Breast epithelium (tissue), 4 donors: ENCODE results near the gene HOXD3. TPM values are rescaled to one million over a fixed set of nuclear protein-coding genes. Genes with fewer than 3 reads are reported as not detected.

Experiments used
- DNase-seq, 2 donors: peaks; one replicate each; pipeline ENCODE4 v3.0.0-alpha.2; 2019; ENCODE audit warnings: low spot score in 2 of 2
- H3K27ac ChIP-seq, 2 donors: fragments of 200-600 bp; sonication (generic) in 1 of 2; one replicate each; pipeline ENCODE4 v1.5.1; 2016 to 2019; ENCODE audit warnings: mild to moderate bottlenecking in 1 of 2
- H3K27me3 ChIP-seq, 2 donors: fragments of 200-600 bp; sonication (generic) in 1 of 2; one replicate each; pipeline versions ENCODE4 v1.5.1 to v1.6.0; 2017 to 2019; ENCODE audit warnings: control low read depth in 1 of 2, mild to moderate bottlenecking in 1 of 2
- H3K36me3 ChIP-seq: fragments of 200-600 bp; one replicate; pipeline ENCODE4 v1.5.1; 2019
- H3K4me1 ChIP-seq, 2 donors: fragments of 200-600 bp; sonication (generic); one replicate each; pipeline ENCODE4 v1.5.1; 2016 to 2019; ENCODE audit warnings: control low read depth in 1 of 2
- H3K4me3 ChIP-seq, 3 donors: fragments of 200-600 bp; sonication (generic); 1 replicate in 2 of 3; 2 replicates in 1 of 3; pipeline ENCODE4 v1.5.1; 2016 to 2019; ENCODE audit warnings: mild to moderate bottlenecking in 3 of 3, moderate library complexity in 2 of 3
- H3K9me3 ChIP-seq, 2 donors: fragments of 200-600 bp; sonication (generic) in 1 of 2; one replicate each; pipeline ENCODE4 v1.5.1; 2016 to 2019; ENCODE audit warnings: control low read depth in 1 of 2
- CTCF ChIP-seq, 3 donors: fragments of 450-650 bp; IDR thresholded peaks; one replicate each; pipeline ENCODE4 v1.5.1; 2016 to 2017; ENCODE audit warnings: antibody characterized with exemption in 3 of 3, mild to moderate bottlenecking in 3 of 3, moderate library complexity in 3 of 3
- POLR2A ChIP-seq: fragments of 450-650 bp; IDR thresholded peaks from one replicate; pipeline ENCODE4 v1.6.1; 2016; ENCODE audit warnings: antibody characterized with exemption, mild to moderate bottlenecking, moderate library complexity
- POLR2AphosphoS5 ChIP-seq, 3 donors: sonication (generic); formaldehyde crosslinking; IDR thresholded peaks; one replicate each; pipeline ENCODE4 v1.6.1; 2017; ENCODE audit warnings: antibody characterized with exemption in 3 of 3
- intact Hi-C: fragments of 100-400 bp; cut with DNase I; formaldehyde crosslinking; loops from one replicate; pipeline ENCODE4 v1.15.1; 2023; ENCODE audit warnings: low total_unique reads
- total RNA-seq, 3 donors: library from RNA; depleted of rRNA; stranded (reverse); fragments of >200 nt; gene quantifications; one replicate each; pipeline ENCODE4 v1.1.0, GENCODE V29; 2016

The HOXD3 gene
- total RNA-seq, 3 donors from 2014 or later = 4.2 to 14.4 (median 4.8) TPM

GRCh38 chr2:176175709-176176607 is 18.9 kb downstream of the HOXD3 start:
- DNase-seq = no peak
- Histone ChIP-seq H3K36me3 (no peaks in the 10 kb centered on the region), H3K27ac (peak overlapping the region in 1 of 2 donors; percentile 19), H3K4me1 (no peaks in the 10 kb centered on the region), H3K27me3 (peaks cover 2 to 89% of the 10 kb centered on the region in 2 donors), H3K9me3 (no peaks in the 10 kb centered on the region), H3K4me3 (no peak overlapping the region)
- TF ChIP-seq POLR2A = no peak
- no peak for TF ChIP-seq POLR2AphosphoS5 (IDR thresholded peaks at IDR 0.05)
- TF ChIP-seq CTCF (IDR thresholded peaks at IDR 0.05) = no peak
- intact Hi-C loops = no loop called here

- Histone ChIP-seq H3K4me3 (peak overlapping the region; percentile 40 to 51 (median 42)), H3K36me3 (no peaks in the 10 kb centered on the region), H3K27me3 (peaks cover 2 to 73% of the 10 kb centered on the region in 2 donors), H3K27ac (peak overlapping the region in 1 of 2 donors; percentile 41), H3K4me1 (no peaks in the 10 kb centered on the region), H3K9me3 (no peaks in the 10 kb centered on the region)
- DNase-seq = no peak
- intact Hi-C loops = no loop called here
- TF ChIP-seq POLR2A (no peak), POLR2AphosphoS5 (IDR thresholded peaks at IDR 0.05) (no peak), CTCF (IDR thresholded peaks at IDR 0.05) (no peak)
Observed at GRCh38 chr2:176177580-176178037, 20.5 kb downstream of the HOXD3 start.

DNA sequence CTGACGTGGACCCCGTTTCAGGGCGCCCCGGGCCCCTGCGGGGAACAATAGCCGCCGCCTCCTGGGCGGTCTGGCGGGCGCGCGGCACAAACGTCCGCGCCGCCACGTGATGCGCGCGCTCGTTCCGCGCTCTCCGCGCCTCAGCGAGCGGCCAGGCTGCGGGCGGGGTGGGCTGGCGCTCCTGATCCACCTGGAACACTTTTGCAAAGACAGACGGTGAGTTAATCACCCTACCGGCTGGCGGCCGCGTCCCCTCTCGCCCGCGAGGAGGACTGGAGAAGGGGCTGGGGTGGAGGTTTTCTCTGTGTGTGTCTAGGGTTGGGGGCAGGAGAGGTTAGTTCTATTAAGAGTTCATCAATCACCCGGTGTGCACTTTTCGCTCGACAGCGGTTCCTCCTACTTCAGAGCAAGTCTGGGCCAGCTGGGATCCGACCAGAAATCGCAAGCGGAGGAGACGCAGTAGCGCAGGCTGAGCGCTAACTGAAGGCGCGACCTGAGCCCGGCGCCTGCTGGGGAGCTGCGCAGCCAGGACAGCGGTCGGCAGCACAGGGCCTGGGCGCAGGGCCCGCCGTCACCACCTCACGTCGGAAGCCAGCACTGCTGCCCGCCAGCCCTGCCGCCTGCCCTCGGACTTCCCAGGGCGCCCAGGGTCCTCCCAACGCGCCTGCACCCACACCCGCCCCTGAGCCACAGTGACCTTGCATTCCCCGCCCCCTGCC is 21.1 kb downstream of the HOXD3 start:
- H3K9me3 ChIP-seq = no peaks in the 10 kb centered on the region
- DNase-seq = no peak
- H3K27me3 ChIP-seq = peaks cover 2 to 67% of the 10 kb centered on the region in 2 donors
- H3K4me1 ChIP-seq = no peaks in the 10 kb centered on the region
- TF ChIP-seq POLR2A = no peak
- TF ChIP-seq POLR2AphosphoS5 (IDR thresholded peaks at IDR 0.05) = no peak
- no peak for TF ChIP-seq CTCF (IDR thresholded peaks at IDR 0.05)
- intact Hi-C loops = no loop called here
- H3K27ac ChIP-seq = peak overlapping the region in 1 of 2 donors; percentile 41
- peak overlapping the region; percentile 40 to 51 (median 42) for H3K4me3 ChIP-seq
- no peaks in the 10 kb centered on the region for H3K36me3 ChIP-seq

GRCh38 chr2:176178757-176179295 is 21.7 kb downstream of the HOXD3 start:
- H3K4me1 ChIP-seq = no peaks in the 10 kb centered on the region
- no peak for DNase-seq
- intact Hi-C loops = no loop called here
- no peaks in the 10 kb centered on the region for H3K9me3 ChIP-seq
- peak overlapping the region in 1 of 2 donors; percentile 41 for H3K27ac ChIP-seq
- peak overlapping the region; percentile 40 to 51 (median 42) for H3K4me3 ChIP-seq
- H3K27me3 ChIP-seq = peaks cover 2 to 60% of the 10 kb centered on the region in 2 donors
- no peaks in the 10 kb centered on the region for H3K36me3 ChIP-seq
- no peak for TF ChIP-seq CTCF (IDR thresholded peaks at IDR 0.05)
- no peak for TF ChIP-seq POLR2A
- no peak for TF ChIP-seq POLR2AphosphoS5 (IDR thresholded peaks at IDR 0.05)
